Endothelial cell of umbilical vein (primary cell): ENCODE measurements around the gene ZNF462. TPM values are rescaled to one million over a fixed set of nuclear protein-coding genes. Genes with fewer than 3 reads are reported as not detected.

ENCODE experiments used
- BruUV-seq: library from RNA; stranded (reverse); fragments of 400-500 nt; replicated peaks from 2 replicates; lab custom pipeline; 2021; lab: Mats Ljungman, UMichigan
- CTCF ChIA-PET: fragments of 300-600, 350-600 bp; sonication (Branson Sonifier 250); formaldehyde crosslinking; loops from one replicate; lab custom pipeline; 2021; ENCODE audit warnings: antibody characterized with exemption, inconsistent platforms; lab: Charles Lee
- POLR2A ChIA-PET: fragments of 300-600, 350-600 bp; sonication (Branson Sonifier 250); formaldehyde crosslinking; loops from one replicate; lab custom pipeline; 2021; ENCODE audit warnings: antibody characterized with exemption, inconsistent platforms; lab: Charles Lee
- DNase-seq: peaks from one replicate; pipeline ENCODE4 v3.0.0-alpha.2; 2011; ENCODE audit warnings: low read depth, low spot score
- FAIRE-seq: peaks from 2 replicates; lab custom pipeline; 2011; peaks lifted over from hg19 to GRCh38; lab: Jason Lieb, UNC
- H2AFZ ChIP-seq: 2 replicates; pipeline ENCODE4 v1.6.0; 2012; ENCODE audit warnings: low read depth, low read length, control low read depth, inconsistent platforms
- H3K27ac ChIP-seq: 2 replicates; pipeline ENCODE4 v1.5.1; 2011; ENCODE audit warnings: low read depth, mild to moderate bottlenecking, control low read depth, low read length, moderate library complexity; ENCODE audit not compliant: insufficient read depth
- H3K27me3 ChIP-seq, 2 experiments: 2 replicates each; pipeline versions ENCODE4 v1.6.0 to v1.6.1; 2011; ENCODE audit warnings: low read length in 2 of 2, mixed read lengths in 1 of 2; ENCODE audit not compliant: control insufficient read depth in 2 of 2, insufficient read depth in 2 of 2
- H3K36me3 ChIP-seq, 2 experiments: 2 replicates in 1 of 2; 3 replicates in 1 of 2; pipeline ENCODE4 v1.5.1; 2011; ENCODE audit warnings: low read length in 2 of 2, mild to moderate bottlenecking in 1 of 2, moderate library complexity in 1 of 2; ENCODE audit not compliant: control insufficient read depth in 2 of 2, insufficient read depth in 2 of 2; ENCODE audit errors: extremely low read depth in 1 of 2
- H3K4me1 ChIP-seq: 3 replicates; pipeline ENCODE4 v1.5.1; 2011; ENCODE audit warnings: mild to moderate bottlenecking, low read length; ENCODE audit not compliant: control insufficient read depth, insufficient read depth; ENCODE audit errors: extremely low read depth
- H3K4me2 ChIP-seq: 2 replicates; pipeline ENCODE4 v1.6.1; 2011; ENCODE audit warnings: low read length, control low read depth, mixed read lengths; ENCODE audit not compliant: insufficient read depth
- H3K4me3 ChIP-seq, 3 experiments: fragments of 200-600 bp in 1 of 3; sonication (generic), shearing (Covaris generic) in 1 of 3; replicated peaks in 1 of 3; 2 replicates each; pipeline ENCODE4 v1.5.1; 2011 to 2016; ENCODE audit warnings: control low read depth in 3 of 3, low read length in 3 of 3, mild to moderate bottlenecking in 2 of 3, inconsistent platforms in 1 of 3, low read depth in 1 of 3, moderate library complexity in 1 of 3; ENCODE audit not compliant: insufficient read depth in 1 of 3
- H3K79me2 ChIP-seq: 2 replicates; pipeline ENCODE4 v1.6.0; 2012; ENCODE audit warnings: low read length, inconsistent platforms; ENCODE audit not compliant: control insufficient read depth, insufficient read depth
- H3K9ac ChIP-seq: replicated peaks from 2 replicates; pipeline ENCODE3; 2011; ENCODE audit warnings: low read length, control low read depth; ENCODE audit not compliant: insufficient read depth; ENCODE audit errors: extremely low read depth
- H3K9me1 ChIP-seq: replicated peaks from 3 replicates; pipeline ENCODE4 v1.6.0; 2011; ENCODE audit warnings: mild to moderate bottlenecking, low read length; ENCODE audit not compliant: control insufficient read depth, insufficient read depth; ENCODE audit errors: extremely low read depth
- H3K9me3 ChIP-seq: replicated peaks from 2 replicates; pipeline ENCODE4 v1.5.1; 2012; ENCODE audit warnings: low read length, inconsistent platforms; ENCODE audit not compliant: control insufficient read depth, insufficient read depth
- H4K20me1 ChIP-seq: replicated peaks from 2 replicates; pipeline ENCODE3; 2011; ENCODE audit warnings: mild to moderate bottlenecking, low read length; ENCODE audit not compliant: control insufficient read depth, insufficient read depth; ENCODE audit errors: extremely low read depth
- CTCF ChIP-seq, 2 donors: IDR thresholded peaks; 1 replicate in 1 of 2; 2 replicates in 1 of 2; pipeline ENCODE4 v1.5.1; 2011; ENCODE audit warnings: low read length in 2 of 2, mild to moderate bottlenecking in 2 of 2, moderate library complexity in 2 of 2, control low read depth in 1 of 2, inconsistent platforms in 1 of 2, low read depth in 1 of 2; ENCODE audit not compliant: insufficient read depth in 1 of 2; ENCODE audit errors: extremely low read depth in 1 of 2
- EZH2 ChIP-seq: IDR thresholded peaks from 2 replicates; pipeline ENCODE4 v1.6.1; 2012; ENCODE audit warnings: borderline replicate concordance, low read depth, mild to moderate bottlenecking, moderate library complexity, low read length, inconsistent platforms; ENCODE audit not compliant: severe bottlenecking
- FOS ChIP-seq: IDR thresholded peaks from 2 replicates; pipeline ENCODE4 v1.6.1; 2011; ENCODE audit warnings: mild to moderate bottlenecking, low read length, moderate library complexity, borderline replicate concordance; ENCODE audit not compliant: insufficient read depth
- GATA2 ChIP-seq: IDR thresholded peaks from 2 replicates; pipeline ENCODE4 v1.7.0; 2011; ENCODE audit warnings: low read depth, mild to moderate bottlenecking, moderate library complexity, mixed read lengths, low read length; ENCODE audit not compliant: insufficient read length, insufficient read depth
- JUN ChIP-seq: IDR thresholded peaks from 2 replicates; pipeline ENCODE4 v1.6.1; 2011; ENCODE audit warnings: borderline replicate concordance, low read depth; ENCODE audit not compliant: insufficient read length, insufficient read depth
- MYC ChIP-seq: IDR thresholded peaks from one replicate; pipeline ENCODE4 v1.6.1; 2011; ENCODE audit warnings: mild to moderate bottlenecking, low read depth, low read length
- POLR2A ChIP-seq: IDR thresholded peaks from 2 replicates; pipeline ENCODE4 v1.6.1; 2012; ENCODE audit warnings: low read depth, mild to moderate bottlenecking, control low read depth, low read length
- POLR2AphosphoS5 ChIP-seq: IDR thresholded peaks from 2 replicates; pipeline ENCODE4 v1.6.1; 2012; ENCODE audit warnings: low read depth, mild to moderate bottlenecking, control low read depth, low read length, moderate library complexity; ENCODE audit not compliant: insufficient read depth
- dilution Hi-C: fragments of 300-500 bp; cut with MboI; formaldehyde crosslinking; loops from one replicate; pipeline ENCODE4 v1.15.0; 2019; ENCODE audit warnings: low sequenced_read_pairs; ENCODE audit not compliant: extremely low pct_ligation_motif_present
- intact Hi-C: fragments of 100-400 bp; cut with micrococcal nuclease; formaldehyde crosslinking; loops from one replicate; pipeline ENCODE4 v1.10.0; 2022
- polyA plus RNA-seq, 4 experiments: library from polyadenylated mRNA; depleted of rRNA in 3 of 4; stranded (reverse) in 3 of 4; unstranded in 1 of 4; fragments of >200 nt; gene quantifications; 2 replicates each; pipeline versions ENCODE4 v1.2.1 to v1.2.3, GENCODE V29; 2011 to 2012; ENCODE audit warnings: missing spikeins in 1 of 4
- total RNA-seq: library from RNA; stranded (reverse); gene quantifications from 2 replicates; pipeline ENCODE4 v1.2.3, GENCODE V29; 2021
- TF ChIP-seq, protein P1 (sequence below): IDR thresholded peaks from 2 replicates; pipeline ENCODE4 v1.6.1; 2011; ENCODE audit not compliant: insufficient read depth, insufficient read length

The ZNF462 gene
- total and polyA plus RNA-seq, 2 donors (not counting 3 experiments of a cell fraction or from before 2014, with no cell fraction given) = 6.2 to 24.7 TPM

GRCh38 chr9:106878934-106879333 lies 16.0 kb downstream of the ZNF462 start:
- TF ChIP-seq, protein P1, sequence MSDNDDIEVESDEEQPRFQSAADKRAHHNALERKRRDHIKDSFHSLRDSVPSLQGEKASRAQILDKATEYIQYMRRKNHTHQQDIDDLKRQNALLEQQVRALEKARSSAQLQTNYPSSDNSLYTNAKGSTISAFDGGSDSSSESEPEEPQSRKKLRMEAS = no peak
- TF ChIP-seq CTCF (IDR thresholded peaks at IDR 0.05; ENCODE audit: extremely low read depth in 1 of 2, insufficient read depth in 1 of 2, low read depth in 1 of 2, low read length in 2 of 2) (no peak), FOS (no peak), EZH2 (no peak), JUN (no peak), MYC (no peak), GATA2 (no peak), POLR2A (no peak), POLR2AphosphoS5 (no peak)
- H3K27me3 ChIP-seq = no peaks in the 10 kb centered on the region
- peaks cover 2% of the 10 kb centered on the region for H3K79me2 ChIP-seq
- POLR2A ChIA-PET = interaction anchor here (0.5 to 1.3 kb wide), 2 partner anchors 16 to 611 kb away, joined by 3 to 6 read pairs; partner anchors contain the start of genes KLF4 and ZNF462
- no peaks in the 10 kb centered on the region for H3K9me3 ChIP-seq
- H4K20me1 ChIP-seq = no peaks in the 10 kb centered on the region
- H3K9ac ChIP-seq = no peak overlapping the region
- H3K36me3 ChIP-seq = no peaks in the 10 kb centered on the region
- peak; percentile 88 for FAIRE-seq
- CTCF ChIA-PET = interaction anchor here (1.1 to 2.2 kb wide), 4 partner anchors 9 to 14 kb away, joined by 4 to 9 read pairs (median 6); no protein-coding TSS in a partner anchor
- H3K4me2 ChIP-seq = peak overlapping the region; percentile 13
- intact Hi-C loops (no loop called here), dilution Hi-C loops (no loop called here)
- H3K27ac ChIP-seq = peak overlapping the region; percentile 16
- no peak overlapping the region for H3K4me3 ChIP-seq
- no peak overlapping the region for H2AFZ ChIP-seq
- BruUV-seq = no TSS peak
- H3K9me1 ChIP-seq = no peaks in the 10 kb centered on the region
- peak; percentile 85 for DNase-seq
- H3K4me1 ChIP-seq = peaks cover 17% of the 10 kb centered on the region
